GM19240 (cell line): ENCODE results near the gene AMZ2.
"Not testable (repeated sequence)": the region's sequence is repeated elsewhere in the genome, so short reads cannot be mapped to it uniquely, and the experiment has no call there.

Source experiments
- DNase-seq: peaks from one replicate; pipeline ENCODE4 v3.0.0; 2011; ENCODE audit warnings: low spot score; ENCODE audit not compliant: insufficient read length

Gene AMZ2

GRCh38 chr17:68220186-68220585, 27.7 kb upstream of the AMZ2 start:
- not testable (repeated sequence) for DNase-seq

- not testable (repeated sequence) for DNase-seq
Observed at GRCh38 chr17:68220786-68221185, 27.1 kb upstream of the AMZ2 start.

- no peak for DNase-seq
Observed at GRCh38 chr17:68221786-68222185, 26.1 kb upstream of the AMZ2 start.

GRCh38 chr17:68222606-68223005, 25.2 kb upstream of the AMZ2 start:
- DNase-seq, result no peak

GRCh38 chr17:68225055-68225454, 22.8 kb upstream of the AMZ2 start:
- DNase-seq, result not testable (repeated sequence)

- DNase-seq, result not testable (repeated sequence)
Observed at GRCh38 chr17:68228039-68228680, 19.7 kb upstream of the AMZ2 start.

GRCh38 chr17:68228817-68229570, 18.8 kb upstream of the AMZ2 start:
- no peak for DNase-seq

- DNase-seq, result no peak
Observed at GRCh38 chr17:68229619-68230018, 18.2 kb upstream of the AMZ2 start.

GRCh38 chr17:68231131-68231530, 16.7 kb upstream of the AMZ2 start:
- not testable (repeated sequence) for DNase-seq

GRCh38 chr17:68231541-68231940, 16.3 kb upstream of the AMZ2 start:
- DNase-seq, result no peak

- not testable (repeated sequence) for DNase-seq
Observed at GRCh38 chr17:68232741-68233140, 15.1 kb upstream of the AMZ2 start.

GRCh38 chr17:68234726-68235335, 13.0 kb upstream of the AMZ2 start:
- DNase-seq, result not testable (repeated sequence)

GRCh38 chr17:68235336-68235791, 12.5 kb upstream of the AMZ2 start:
- DNase-seq, result not testable (repeated sequence)

GRCh38 chr17:68237369-68238163, 10.3 kb upstream of the AMZ2 start:
- DNase-seq, result not testable (repeated sequence)

GRCh38 chr17:68238164-68238870, 9.5 kb upstream of the AMZ2 start:
- DNase-seq, result no peak

- no peak for DNase-seq
Observed at GRCh38 chr17:68238871-68239253, 9.0 kb upstream of the AMZ2 start.

- DNase-seq, result no peak
Observed at GRCh38 chr17:68239632-68240366, 8.0 kb upstream of the AMZ2 start.

GRCh38 chr17:68246271-68247028, 1.4 kb upstream of the AMZ2 start:
- DNase-seq, result no peak

- no peak for DNase-seq
Observed at GRCh38 chr17:68248199-68248825, 469 bp downstream of the AMZ2 start.
